ENCODE data around the gene ITGAL.
A peak's percentile ranks its signal among the peaks of the same experiment; 100 is the strongest.
"Not testable (repeated sequence)": the region's sequence is repeated elsewhere in the genome, so short reads cannot be mapped to it uniquely, and the experiment has no call there.

ITGAL gene

GRCh38 chr16:30443631-30444030 is 28.9 kb upstream of the ITGAL start:
- Histone ChIP-seq H3K36me3 (ENCODE audit: control insufficient read depth in 5 of 5, insufficient read depth in 5 of 5, low read length in 5 of 5) (peaks cover 0 to 11% (median 3%) of the 10 kb centered on the region in 5 donors), H3K27ac (ENCODE audit: low read depth, low read length) (no peak overlapping the region), H3K9me3 (ENCODE audit: control insufficient read depth in 5 of 5, low read length in 5 of 5) (no peaks in the 10 kb centered on the region), H3K27me3 (ENCODE audit: control insufficient read depth in 5 of 5, insufficient read depth in 4 of 5, low read length in 5 of 5) (no peaks in the 10 kb centered on the region), H3K4me3 (ENCODE audit: low read depth in 1 of 5, low read length in 5 of 5) (peak overlapping the region in 1 of 5 donors; percentile 91), H3K9ac (ENCODE audit: low read length in 5 of 5) (no peak overlapping the region), H3K4me1 (ENCODE audit: control insufficient read depth in 5 of 5, insufficient read depth in 5 of 5, low read length in 5 of 5) (peaks cover 5 to 30% (median 24%) of the 10 kb centered on the region in 5 donors)

GRCh38 chr16:30444231-30445148 is 28.1 kb upstream of the ITGAL start:
- H3K9ac ChIP-seq (ENCODE audit: low read length in 5 of 5), result peak overlapping the region in 4 of 5 donors; percentile 96 to 99 (median 98)
- H3K9me3 ChIP-seq (ENCODE audit: control insufficient read depth in 5 of 5, low read length in 5 of 5), result no peaks in the 10 kb centered on the region
- H3K27me3 ChIP-seq (ENCODE audit: control insufficient read depth in 5 of 5, insufficient read depth in 4 of 5, low read length in 5 of 5), result no peaks in the 10 kb centered on the region
- H3K4me1 ChIP-seq (ENCODE audit: control insufficient read depth in 5 of 5, insufficient read depth in 5 of 5, low read length in 5 of 5), result peaks cover 5 to 30% (median 24%) of the 10 kb centered on the region in 5 donors
- peak overlapping the region; percentile 94 for H3K27ac ChIP-seq (ENCODE audit: low read depth, low read length)
- peak overlapping the region; percentile 88 to 94 (median 91) for H3K4me3 ChIP-seq (ENCODE audit: low read depth in 1 of 5, low read length in 5 of 5)
- peaks cover 0 to 11% (median 3%) of the 10 kb centered on the region in 5 donors for H3K36me3 ChIP-seq (ENCODE audit: control insufficient read depth in 5 of 5, insufficient read depth in 5 of 5, low read length in 5 of 5)

- Histone ChIP-seq H3K36me3 (ENCODE audit: control insufficient read depth in 5 of 5, insufficient read depth in 5 of 5, low read length in 5 of 5) (peaks cover 0 to 11% (median 3%) of the 10 kb centered on the region in 5 donors), H3K4me1 (ENCODE audit: control insufficient read depth in 5 of 5, insufficient read depth in 5 of 5, low read length in 5 of 5) (peaks cover 5 to 30% (median 24%) of the 10 kb centered on the region in 5 donors), H3K27me3 (ENCODE audit: control insufficient read depth in 5 of 5, insufficient read depth in 4 of 5, low read length in 5 of 5) (no peaks in the 10 kb centered on the region), H3K9me3 (ENCODE audit: control insufficient read depth in 5 of 5, low read length in 5 of 5) (no peaks in the 10 kb centered on the region), H3K4me3 (ENCODE audit: low read depth in 1 of 5, low read length in 5 of 5) (peak overlapping the region; percentile 88 to 94 (median 91)), H3K9ac (ENCODE audit: low read length in 5 of 5) (peak overlapping the region in 4 of 5 donors; percentile 96 to 99 (median 98)), H3K27ac (ENCODE audit: low read depth, low read length) (peak overlapping the region; percentile 94)
Observed at GRCh38 chr16:30445149-30445407, 27.5 kb upstream of the ITGAL start.

- H3K36me3 ChIP-seq (ENCODE audit: control insufficient read depth in 5 of 5, insufficient read depth in 5 of 5, low read length in 5 of 5), result peaks cover 0 to 11% (median 3%) of the 10 kb centered on the region in 5 donors
- H3K4me1 ChIP-seq (ENCODE audit: control insufficient read depth in 5 of 5, insufficient read depth in 5 of 5, low read length in 5 of 5), result peaks cover 5 to 30% (median 24%) of the 10 kb centered on the region in 5 donors
- H3K27me3 ChIP-seq (ENCODE audit: control insufficient read depth in 5 of 5, insufficient read depth in 4 of 5, low read length in 5 of 5), result no peaks in the 10 kb centered on the region
- peak within 1 kb of the TSS; percentile 75 to 99 (median 97) for H3K9ac ChIP-seq (ENCODE audit: low read length in 5 of 5)
- H3K27ac ChIP-seq (ENCODE audit: low read depth, low read length), result peak within 1 kb of the TSS; percentile 94
- no peaks in the 10 kb centered on the region for H3K9me3 ChIP-seq (ENCODE audit: control insufficient read depth in 5 of 5, low read length in 5 of 5)
- peak within 1 kb of the TSS; percentile 88 to 94 (median 91) for H3K4me3 ChIP-seq (ENCODE audit: low read depth in 1 of 5, low read length in 5 of 5)
Observed at GRCh38 chr16:30445408-30446202, 26.9 kb upstream of the ITGAL start, which contains the start of gene SEPHS2. SEPHS2 (minus strand) TSS chr16:30445874; CDS start chr16:30445727, 147 bp downstream.

GRCh38 chr16:30446203-30446595 is 26.3 kb upstream of the ITGAL start:
- H3K27me3 ChIP-seq (ENCODE audit: control insufficient read depth in 5 of 5, insufficient read depth in 4 of 5, low read length in 5 of 5), result no peaks in the 10 kb centered on the region
- H3K9ac ChIP-seq (ENCODE audit: low read length in 5 of 5), result peak overlapping the region in 3 of 5 donors; percentile 30 to 96 (median 74)
- H3K9me3 ChIP-seq (ENCODE audit: control insufficient read depth in 5 of 5, low read length in 5 of 5), result no peaks in the 10 kb centered on the region
- H3K27ac ChIP-seq (ENCODE audit: low read depth, low read length), result peak overlapping the region; percentile 94
- peaks cover 5 to 30% (median 24%) of the 10 kb centered on the region in 5 donors for H3K4me1 ChIP-seq (ENCODE audit: control insufficient read depth in 5 of 5, insufficient read depth in 5 of 5, low read length in 5 of 5)
- H3K36me3 ChIP-seq (ENCODE audit: control insufficient read depth in 5 of 5, insufficient read depth in 5 of 5, low read length in 5 of 5), result peaks cover 0 to 11% (median 3%) of the 10 kb centered on the region in 5 donors
- H3K4me3 ChIP-seq (ENCODE audit: low read depth in 1 of 5, low read length in 5 of 5), result peak overlapping the region; percentile 80 to 93 (median 88)

GRCh38 chr16:30447512-30448226 is 24.9 kb upstream of the ITGAL start:
- H3K4me1 ChIP-seq (ENCODE audit: control insufficient read depth in 5 of 5, insufficient read depth in 5 of 5, low read length in 5 of 5), result peaks cover 5 to 30% (median 24%) of the 10 kb centered on the region in 5 donors
- no peaks in the 10 kb centered on the region for H3K9me3 ChIP-seq (ENCODE audit: control insufficient read depth in 5 of 5, low read length in 5 of 5)
- peaks cover 0 to 11% (median 3%) of the 10 kb centered on the region in 5 donors for H3K36me3 ChIP-seq (ENCODE audit: control insufficient read depth in 5 of 5, insufficient read depth in 5 of 5, low read length in 5 of 5)
- no peaks in the 10 kb centered on the region for H3K27me3 ChIP-seq (ENCODE audit: control insufficient read depth in 5 of 5, insufficient read depth in 4 of 5, low read length in 5 of 5)
- no peak overlapping the region for H3K27ac ChIP-seq (ENCODE audit: low read depth, low read length)
- H3K9ac ChIP-seq (ENCODE audit: low read length in 5 of 5), result no peak overlapping the region
- no peak overlapping the region for H3K4me3 ChIP-seq (ENCODE audit: low read depth in 1 of 5, low read length in 5 of 5)

- Histone ChIP-seq H3K9ac (ENCODE audit: low read length in 5 of 5) (no peak overlapping the region), H3K4me3 (ENCODE audit: low read depth in 1 of 5, low read length in 5 of 5) (no peak overlapping the region), H3K4me1 (ENCODE audit: control insufficient read depth in 5 of 5, insufficient read depth in 5 of 5, low read length in 5 of 5) (peaks cover 5 to 21% (median 19%) of the 10 kb centered on the region in 5 donors)
Observed at GRCh38 chr16:30449116-30449435, 23.5 kb upstream of the ITGAL start.

GRCh38 chr16:30452709-30453580 is 19.6 kb upstream of the ITGAL start:
- H3K4me3 ChIP-seq (ENCODE audit: low read depth in 1 of 5, low read length in 5 of 5); H3K4me1 ChIP-seq (ENCODE audit: control insufficient read depth in 5 of 5, insufficient read depth in 5 of 5, low read length in 5 of 5); H3K36me3 ChIP-seq (ENCODE audit: control insufficient read depth in 5 of 5, insufficient read depth in 5 of 5, low read length in 5 of 5); H3K9ac ChIP-seq (ENCODE audit: low read length in 5 of 5); H3K9me3 ChIP-seq (ENCODE audit: control insufficient read depth in 5 of 5, low read length in 5 of 5); H3K27me3 ChIP-seq (ENCODE audit: control insufficient read depth in 5 of 5, insufficient read depth in 4 of 5, low read length in 5 of 5); H3K27ac ChIP-seq (ENCODE audit: low read depth, low read length): not testable (repeated sequence)

More at GRCh38 chr16:30449116-30449435, 23.5 kb upstream of the ITGAL start:
- H3K9me3 ChIP-seq (ENCODE audit: control insufficient read depth in 5 of 5, low read length in 5 of 5), result no peaks in the 10 kb centered on the region
- H3K27me3 ChIP-seq (ENCODE audit: control insufficient read depth in 5 of 5, insufficient read depth in 4 of 5, low read length in 5 of 5), result no peaks in the 10 kb centered on the region
- peaks cover 0 to 3% (median under 1%) of the 10 kb centered on the region in 5 donors for H3K36me3 ChIP-seq (ENCODE audit: control insufficient read depth in 5 of 5, insufficient read depth in 5 of 5, low read length in 5 of 5)
- H3K27ac ChIP-seq (ENCODE audit: low read depth, low read length), result no peak overlapping the region

- H3K9me3 ChIP-seq (ENCODE audit: control insufficient read depth in 5 of 5, low read length in 5 of 5), result no peaks in the 10 kb centered on the region
- no peaks in the 10 kb centered on the region for H3K36me3 ChIP-seq (ENCODE audit: control insufficient read depth in 5 of 5, insufficient read depth in 5 of 5, low read length in 5 of 5)
- no peak overlapping the region for H3K27ac ChIP-seq (ENCODE audit: low read depth, low read length)
- peaks cover 0 to 7% (median 3%) of the 10 kb centered on the region in 5 donors for H3K4me1 ChIP-seq (ENCODE audit: control insufficient read depth in 5 of 5, insufficient read depth in 5 of 5, low read length in 5 of 5)
- no peak overlapping the region for H3K9ac ChIP-seq (ENCODE audit: low read length in 5 of 5)
- no peaks in the 10 kb centered on the region for H3K27me3 ChIP-seq (ENCODE audit: control insufficient read depth in 5 of 5, insufficient read depth in 4 of 5, low read length in 5 of 5)
- no peak overlapping the region for H3K4me3 ChIP-seq (ENCODE audit: low read depth in 1 of 5, low read length in 5 of 5)
Observed at GRCh38 chr16:30456302-30456701, 16.2 kb upstream of the ITGAL start.
